NCI-H82 treated with DMSO at 0.1 percent for 48 hours (cell line): ENCODE data around the gene LHPP.

Experiments
- DNase-seq: peaks from one replicate; lab custom pipeline; 2025; ENCODE audit not compliant: unreplicated experiment; lab: John Stamatoyannopoulos, UW

Gene LHPP

GRCh38 chr10:124653811-124654651 lies 192.4 kb downstream of the LHPP start:
- DNase-seq: no peak

DNA sequence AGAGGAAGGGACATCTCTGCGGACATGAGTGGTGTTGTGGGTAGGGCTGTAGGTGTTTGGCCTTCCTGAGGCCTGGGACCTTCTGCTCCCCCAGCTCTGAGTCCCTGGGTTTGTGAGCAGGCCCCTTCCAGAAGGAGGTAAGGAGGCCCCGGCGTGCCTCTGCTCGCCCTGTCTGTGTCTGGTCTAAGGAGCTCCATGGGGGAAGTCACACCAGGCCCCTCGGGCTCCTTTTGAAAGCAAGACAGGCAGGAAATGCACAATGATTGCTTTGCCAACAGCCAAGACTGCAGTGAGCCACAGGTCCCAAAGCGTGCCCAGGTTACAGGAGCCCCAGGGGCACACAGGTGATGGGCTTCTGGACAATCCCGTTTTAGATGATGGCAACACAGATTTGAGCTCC lies 193.1 kb downstream of the LHPP start:
- DNase-seq: no peak

DNA sequence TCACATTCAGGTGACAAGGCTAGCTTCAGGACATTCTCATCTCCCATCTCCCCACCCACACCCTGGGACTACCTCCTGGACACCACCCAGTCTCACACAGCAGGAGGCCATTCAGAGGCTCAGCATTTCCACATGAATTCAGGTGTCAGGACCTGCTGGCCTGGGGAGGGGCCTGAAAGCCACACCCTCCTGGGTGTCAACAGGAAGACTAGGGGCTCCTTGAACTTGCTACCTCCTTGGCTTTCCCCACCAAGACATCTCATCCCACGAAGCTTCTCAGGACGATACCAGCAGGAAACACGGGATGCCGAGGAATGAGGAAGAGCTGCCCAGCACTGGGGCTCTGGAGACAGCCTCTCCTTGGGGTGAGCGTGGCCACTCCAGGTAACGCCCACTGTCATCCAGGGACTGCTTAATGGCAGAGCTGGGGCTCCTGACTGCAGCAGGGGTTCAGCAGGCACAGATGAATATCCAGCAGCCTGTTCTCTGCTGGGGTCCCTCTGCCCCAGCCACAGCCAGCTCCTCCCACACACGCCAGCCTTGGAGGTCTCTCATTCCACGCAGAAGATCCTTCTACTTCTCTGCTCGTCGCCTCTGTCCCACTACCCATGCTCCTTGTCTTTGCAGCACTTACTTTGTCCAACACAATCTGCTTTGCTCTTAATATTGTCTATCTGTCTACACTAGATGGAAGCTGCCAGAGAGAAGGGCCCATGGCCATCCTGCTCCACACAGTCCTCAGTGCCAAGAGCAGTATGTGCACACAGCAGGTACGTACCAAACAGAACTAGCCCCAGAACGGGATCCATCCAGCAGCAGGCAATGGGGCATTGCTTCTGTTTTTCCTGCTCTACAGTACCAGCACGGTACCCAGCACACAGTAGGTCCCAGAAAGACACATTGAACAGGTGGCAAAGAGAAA lies 193.8 kb downstream of the LHPP start:
- DNase-seq: no peak

DNA sequence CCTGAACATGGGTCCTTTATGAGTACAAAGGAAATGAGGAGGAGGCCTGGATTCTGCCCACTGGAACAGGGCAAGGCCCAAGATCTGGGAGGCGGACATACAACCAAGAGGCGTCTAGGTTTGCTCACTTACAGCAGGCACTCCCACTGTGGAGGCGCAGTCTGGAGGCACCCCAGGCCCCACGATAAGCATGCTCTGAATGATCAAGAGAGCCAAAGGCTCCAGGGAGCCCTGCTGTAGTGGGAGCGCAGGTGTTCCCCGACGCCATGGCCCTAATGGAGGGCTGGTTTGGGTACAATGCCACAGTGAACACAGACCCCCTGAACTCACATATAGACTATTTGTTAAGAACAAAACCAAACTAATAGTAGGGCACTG lies 194.5 kb downstream of the LHPP start:
- no peak for DNase-seq

DNA sequence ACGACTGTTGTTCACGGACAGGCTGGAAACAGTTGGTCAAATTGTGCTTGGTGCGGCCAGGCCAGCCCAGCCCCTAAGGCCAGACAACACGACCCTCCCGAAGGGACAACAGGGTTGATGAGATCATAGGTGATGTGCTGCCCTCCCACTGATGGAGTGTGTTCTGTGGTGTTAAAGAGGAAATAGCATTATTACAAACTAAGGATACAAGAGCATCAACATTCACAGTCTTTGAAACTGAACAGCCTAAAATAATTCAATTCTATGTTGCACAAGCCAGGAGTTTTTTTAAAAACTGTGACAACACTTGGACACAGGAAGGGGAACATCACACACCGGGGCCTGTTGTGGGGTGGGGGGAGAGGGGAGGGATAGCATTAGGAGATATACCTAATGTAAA lies 194.9 kb downstream of the LHPP start:
- DNase-seq: no peak

GRCh38 chr10:124657806-124658205 lies 196.2 kb downstream of the LHPP start:
- no peak for DNase-seq

- no peak for DNase-seq
These were observed 197.1 kb downstream of the LHPP start for GRCh38 chr10:124658591-124659242.

DNA sequence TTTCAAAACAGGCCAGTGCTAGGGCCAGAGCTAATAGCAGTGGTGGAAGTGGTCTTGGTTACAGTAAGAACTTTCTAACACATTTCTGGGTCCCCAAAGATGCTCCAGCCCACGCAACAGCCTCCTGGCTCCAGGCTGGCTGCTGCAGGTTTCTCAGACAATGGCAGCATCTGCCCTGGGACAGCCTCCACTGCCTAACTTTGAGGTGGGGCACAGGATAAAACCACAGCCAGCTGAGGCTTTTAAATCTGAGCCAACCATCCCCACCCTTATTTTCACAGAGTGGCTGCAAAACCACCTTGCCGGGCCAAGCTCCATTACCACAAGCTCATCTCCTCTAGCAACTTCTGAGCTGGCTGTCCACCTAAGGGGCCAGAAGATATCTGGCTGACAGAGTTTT lies 197.8 kb downstream of the LHPP start:
- no peak for DNase-seq

DNA sequence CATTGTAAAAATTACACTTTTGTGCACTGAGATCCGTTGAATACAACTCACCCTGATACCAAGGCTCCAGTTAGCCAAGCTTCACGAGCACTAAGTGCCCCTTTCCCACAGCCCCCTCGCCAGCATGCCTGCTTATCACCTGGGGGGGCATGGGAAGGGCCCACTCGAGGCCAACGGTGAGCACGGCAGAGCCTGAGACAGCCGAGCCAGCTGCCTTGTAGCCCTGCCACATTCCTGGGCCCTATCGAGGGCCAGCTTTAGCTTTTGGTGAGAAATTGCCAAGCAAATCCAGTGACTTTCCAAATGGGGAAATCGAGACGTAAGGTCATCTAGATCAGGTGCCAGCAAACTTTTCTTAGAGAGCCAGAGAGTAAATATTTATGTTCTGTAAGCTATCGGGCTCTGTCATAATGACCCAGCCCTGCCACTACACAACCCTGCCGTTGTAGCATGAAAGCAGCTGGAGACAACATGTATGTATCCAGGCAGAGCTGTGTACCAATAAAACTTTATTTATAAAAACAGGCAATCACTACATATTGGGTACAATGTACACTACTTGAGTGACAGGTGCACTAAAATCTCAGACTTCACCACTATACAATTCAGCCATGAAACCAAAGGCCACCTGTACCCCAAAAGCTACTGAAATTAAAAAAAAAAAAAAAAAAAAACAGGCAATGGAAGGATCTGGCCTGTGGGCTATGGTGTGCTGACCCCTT lies 198.9 kb downstream of the LHPP start:
- no peak for DNase-seq

GRCh38 chr10:124661660-124662180 lies 200.1 kb downstream of the LHPP start:
- DNase-seq: no peak

DNA sequence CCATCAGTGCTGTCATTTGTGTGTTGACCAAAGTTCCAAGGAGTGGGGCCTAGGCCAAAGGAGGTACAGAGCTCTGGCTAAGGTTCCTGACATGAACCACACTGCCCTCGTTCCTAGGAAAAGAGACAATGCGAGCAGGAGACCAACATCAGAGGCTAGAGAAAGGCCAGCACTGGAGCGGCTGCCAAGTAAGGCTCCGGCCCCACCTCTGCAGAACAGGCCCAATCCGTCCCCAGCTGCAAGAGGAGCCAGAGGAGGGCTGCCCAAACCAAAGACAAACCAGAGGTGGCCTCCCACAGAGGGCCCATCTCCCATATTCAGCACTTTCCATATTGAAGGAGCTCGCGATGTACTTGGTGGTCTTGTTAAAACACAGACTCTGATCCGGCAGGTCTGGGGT lies 201.6 kb downstream of the LHPP start:
- no peak for DNase-seq
